Kidney (tissue), 14 donors: ENCODE data around the gene MMP15. TPM values are rescaled to one million over a fixed set of nuclear protein-coding genes. Genes with fewer than 3 reads are reported as not detected.

Source experiments
- DNase-seq, 5 donors: peaks; one replicate each; pipeline ENCODE4 v3.0.0-alpha.2; 2013 to 2020
- FAIRE-seq: peaks from 2 replicates; lab custom pipeline; 2012; peaks lifted over from hg19 to GRCh38; lab: Jason Lieb, UNC
- H3K27ac ChIP-seq, 2 donors: one replicate each; pipeline ENCODE4 v1.7.0; 2013; ENCODE audit warnings: low read depth in 2 of 2, low read length in 2 of 2, inconsistent platforms in 1 of 2
- H3K27me3 ChIP-seq: one replicate; pipeline ENCODE4 v1.7.1; 2013; ENCODE audit warnings: low read length, inconsistent platforms; ENCODE audit not compliant: control insufficient read depth, insufficient read depth
- H3K36me3 ChIP-seq, 3 donors: one replicate each; pipeline versions ENCODE4 v1.7.0 to v1.7.1; 2013; ENCODE audit warnings: low read length in 3 of 3, control low read depth in 1 of 3, inconsistent platforms in 1 of 3; ENCODE audit not compliant: insufficient read depth in 3 of 3, control insufficient read depth in 2 of 3
- H3K4me1 ChIP-seq, 3 donors: one replicate each; pipeline versions ENCODE4 v1.7.0 to v1.7.1; 2013; ENCODE audit warnings: low read length in 3 of 3, inconsistent platforms in 1 of 3, low read depth in 1 of 3; ENCODE audit not compliant: control insufficient read depth in 2 of 3, insufficient read depth in 2 of 3
- H3K4me3 ChIP-seq, 3 donors: one replicate each; pipeline versions ENCODE4 v1.7.0 to v1.8.1; 2013; ENCODE audit warnings: low read length in 3 of 3, control low read depth in 1 of 3, inconsistent platforms in 1 of 3
- H3K9ac ChIP-seq, 3 donors: one replicate each; pipeline versions ENCODE4 v1.7.0 to v1.7.1; 2013; ENCODE audit warnings: low read length in 3 of 3, control low read depth in 1 of 3, inconsistent platforms in 1 of 3
- H3K9me3 ChIP-seq, 3 donors: one replicate each; pipeline versions ENCODE4 v1.7.0 to v1.7.1; 2013; ENCODE audit warnings: low read length in 3 of 3, control low read depth in 1 of 3, inconsistent platforms in 1 of 3; ENCODE audit not compliant: control insufficient read depth in 2 of 3, insufficient read depth in 1 of 3
- CTCF ChIP-seq: IDR thresholded peaks from 3 replicates; pipeline ENCODE4 v1.5.1; 2012; ENCODE audit warnings: mild to moderate bottlenecking, moderate library complexity, borderline replicate concordance; ENCODE audit not compliant: insufficient read depth; ENCODE audit errors: extremely low read depth
- intact Hi-C: fragments of 100-400 bp; cut with DNase I; formaldehyde crosslinking; loops from one replicate; pipeline ENCODE4 v1.11.1; 2022
- polyA plus RNA-seq: library from polyadenylated mRNA; stranded (reverse); fragments of 350-450 nt; fragmentation: Illumina TruSeq; extraction: RNeasy Lipid Tissue Mini Kit (QIAGEN cat#74804); gene quantifications from one replicate; pipeline ENCODE4 v1.2.3, GENCODE V29; 2014; ENCODE audit warnings: low read depth, low replicate concordance; ENCODE audit not compliant: insufficient read depth
- total RNA-seq: library from RNA; stranded (reverse); fragmentation: NEBNext Ultra II Directional; extraction: Animal tissue kit (Norgen Biotek cat#: 25700); gene quantifications from one replicate; pipeline ENCODE4 v1.2.1, GENCODE V29; 2021
- donor health status: control.
- donor health status: control.
- donor health status: control.
- donor health status: control.
- donor health status: control.
- donor health status: DM: yes; HTN: yes; CAD: no.
- donor health status: Normal renal cell carcinoma (clear cell type).

The MMP15 gene
- total and polyA plus RNA-seq, 2 donors from 2014 or later, result 19.1 to 31.4 TPM

- intact Hi-C loops, result no loop called here
- no peaks in the 10 kb centered on the region for H3K4me1 ChIP-seq
- H3K4me3 ChIP-seq, result no peak overlapping the region
- no peak overlapping the region for H3K27ac ChIP-seq
- no peaks in the 10 kb centered on the region for H3K9me3 ChIP-seq
- no peak for FAIRE-seq
- H3K27me3 ChIP-seq, result no peaks in the 10 kb centered on the region
- H3K9ac ChIP-seq, result no peak overlapping the region
- no peak for DNase-seq
- H3K36me3 ChIP-seq, result peaks cover 0 to 28% (median 24%) of the 10 kb centered on the region in 3 donors
- no peak for TF ChIP-seq CTCF
Measured at GRCh38 chr16:58040496-58040846, 14.9 kb downstream of the MMP15 start.

- Histone ChIP-seq H3K4me3 (no peak overlapping the region), H3K9me3 (no peaks in the 10 kb centered on the region), H3K36me3 (peaks cover 0 to 28% (median 24%) of the 10 kb centered on the region in 3 donors), H3K9ac (no peak overlapping the region), H3K4me1 (no peaks in the 10 kb centered on the region), H3K27ac (no peak overlapping the region), H3K27me3 (no peaks in the 10 kb centered on the region)
- no peak for FAIRE-seq
- intact Hi-C loops, result no loop called here
- no peak for TF ChIP-seq CTCF
- peak in 1 of 5 donors; percentile 66 for DNase-seq
Measured at GRCh38 chr16:58040945-58041627, 15.5 kb downstream of the MMP15 start.

GRCh38 chr16:58041628-58041955, 16.0 kb downstream of the MMP15 start:
- no peaks in the 10 kb centered on the region for H3K27me3 ChIP-seq
- intact Hi-C loops, result no loop called here
- peak in 1 of 5 donors; percentile 69 for DNase-seq
- no peak overlapping the region for H3K27ac ChIP-seq
- no peak for FAIRE-seq
- H3K9ac ChIP-seq, result no peak overlapping the region
- H3K9me3 ChIP-seq, result no peaks in the 10 kb centered on the region
- H3K4me1 ChIP-seq, result no peaks in the 10 kb centered on the region
- TF ChIP-seq CTCF, result no peak
- peaks cover 0 to 28% (median 24%) of the 10 kb centered on the region in 3 donors for H3K36me3 ChIP-seq
- H3K4me3 ChIP-seq, result no peak overlapping the region
